ENCODE measurements around the gene TEAD1.

TEAD1 gene

DNA sequence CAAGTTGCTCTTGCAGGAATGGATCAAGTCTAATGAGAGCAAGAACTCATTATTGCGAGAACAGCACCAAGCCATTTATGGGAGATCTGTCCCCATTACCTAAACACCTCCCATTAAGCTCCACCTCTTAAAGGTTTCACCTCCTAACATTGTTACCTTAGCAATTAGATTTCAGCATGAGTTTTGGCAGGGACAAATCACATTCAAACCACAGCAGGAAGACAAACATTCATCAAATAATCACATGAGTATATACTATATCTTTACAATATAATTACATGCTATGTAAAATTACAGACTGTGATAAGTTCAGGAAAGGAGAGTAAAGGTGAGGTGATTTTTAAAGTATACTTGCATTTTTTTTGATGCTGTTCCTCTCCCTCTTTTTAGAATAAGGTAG is 6.6 kb upstream of the TEAD1 start:
- DNase-seq: no peak

DNA sequence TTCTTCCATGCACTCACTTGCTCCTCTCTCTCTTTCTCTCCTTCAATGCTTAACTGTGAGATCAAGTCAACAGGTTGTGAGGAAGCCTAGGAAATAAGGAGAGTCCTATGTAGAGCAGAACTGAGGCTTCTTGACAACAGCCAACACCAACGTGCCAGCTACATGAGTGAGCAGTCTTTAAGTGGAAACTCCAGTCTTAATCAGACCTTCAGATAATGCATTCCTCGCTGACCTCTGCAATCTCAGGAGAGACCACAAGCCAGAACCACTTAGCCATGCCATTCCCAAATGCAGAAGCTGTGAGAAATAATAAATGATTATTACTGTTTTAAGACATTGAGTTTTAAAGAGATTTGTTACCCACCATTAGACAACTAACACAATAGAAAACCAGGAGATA is 6.1 kb upstream of the TEAD1 start:
- DNase-seq: no peak

DNA sequence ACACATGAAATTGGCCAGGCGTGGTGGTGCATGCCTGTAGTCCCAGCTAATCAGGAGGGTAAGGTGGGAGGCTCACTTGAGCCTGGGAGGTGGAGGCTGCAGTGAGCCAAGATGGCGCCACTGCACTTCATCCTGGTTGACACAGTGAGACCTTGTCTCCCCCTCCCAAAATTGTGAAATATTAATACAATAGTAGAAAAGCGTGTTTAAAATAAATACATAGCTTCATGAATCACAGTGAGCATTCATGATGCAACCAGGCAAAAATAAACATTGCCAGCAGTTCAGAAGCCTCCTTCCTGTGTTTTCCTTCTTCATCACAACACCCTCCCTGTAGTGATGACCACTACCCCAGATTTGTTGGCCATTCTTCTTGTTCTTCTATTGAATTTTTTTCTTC is 4.3 kb upstream of the TEAD1 start:
- DNase-seq: no peak

DNA sequence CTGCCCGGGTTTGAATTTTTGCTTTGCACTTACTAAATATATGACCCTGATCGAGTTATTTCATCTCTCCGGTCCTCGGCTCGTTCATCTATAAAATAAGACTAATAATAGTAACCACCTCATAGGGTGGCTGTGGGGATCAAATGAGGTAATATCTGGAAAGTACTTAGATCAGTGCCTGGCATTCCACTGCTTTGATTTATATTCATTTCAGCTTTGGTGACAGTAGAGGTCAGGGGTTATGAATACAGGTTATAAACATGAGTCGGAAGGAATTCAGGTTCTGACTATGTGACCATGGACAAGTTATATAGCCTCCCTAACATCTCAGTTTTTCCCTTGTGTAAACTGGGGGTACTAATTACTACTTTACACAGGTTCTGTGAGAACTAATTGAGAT is 2.9 kb upstream of the TEAD1 start:
- DNase-seq: no peak

DNA sequence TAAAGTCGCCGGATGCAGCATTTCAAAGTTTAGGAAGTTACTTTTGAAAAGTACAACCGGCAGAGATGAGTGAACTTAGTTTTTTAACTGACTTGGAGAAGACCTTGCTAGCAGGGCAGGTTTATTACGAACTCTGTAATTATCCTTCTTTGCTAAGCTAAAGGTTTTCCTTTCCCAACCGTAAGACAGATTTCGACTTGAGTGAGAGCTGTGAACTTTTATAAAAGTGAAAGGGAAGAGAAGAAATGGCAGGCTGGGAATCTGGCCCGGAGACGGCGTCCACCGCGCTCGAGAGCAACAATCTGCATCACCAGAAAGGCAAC is 659 bp upstream of the TEAD1 start:
- DNase-seq: no peak

DNA sequence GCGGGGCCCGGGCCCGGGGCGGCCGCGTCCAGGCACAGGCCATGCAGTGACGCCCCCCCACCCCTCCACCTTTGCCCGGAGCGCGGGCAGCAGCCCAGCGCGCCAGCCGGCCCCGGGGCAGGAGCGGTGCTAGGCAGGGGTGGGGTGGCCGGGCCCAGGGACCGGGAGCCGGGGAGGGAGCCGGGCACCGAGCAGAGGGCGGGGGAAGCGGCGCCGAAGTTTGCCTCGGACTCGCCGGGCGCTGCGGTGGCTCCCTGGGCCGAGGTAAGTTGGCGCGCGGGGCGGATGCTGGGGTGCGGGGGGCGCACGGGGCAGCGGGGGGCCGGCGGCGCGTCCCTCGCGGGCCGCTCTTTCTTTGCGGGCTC is 332 bp downstream of the TEAD1 start:
- no peak for DNase-seq

DNA sequence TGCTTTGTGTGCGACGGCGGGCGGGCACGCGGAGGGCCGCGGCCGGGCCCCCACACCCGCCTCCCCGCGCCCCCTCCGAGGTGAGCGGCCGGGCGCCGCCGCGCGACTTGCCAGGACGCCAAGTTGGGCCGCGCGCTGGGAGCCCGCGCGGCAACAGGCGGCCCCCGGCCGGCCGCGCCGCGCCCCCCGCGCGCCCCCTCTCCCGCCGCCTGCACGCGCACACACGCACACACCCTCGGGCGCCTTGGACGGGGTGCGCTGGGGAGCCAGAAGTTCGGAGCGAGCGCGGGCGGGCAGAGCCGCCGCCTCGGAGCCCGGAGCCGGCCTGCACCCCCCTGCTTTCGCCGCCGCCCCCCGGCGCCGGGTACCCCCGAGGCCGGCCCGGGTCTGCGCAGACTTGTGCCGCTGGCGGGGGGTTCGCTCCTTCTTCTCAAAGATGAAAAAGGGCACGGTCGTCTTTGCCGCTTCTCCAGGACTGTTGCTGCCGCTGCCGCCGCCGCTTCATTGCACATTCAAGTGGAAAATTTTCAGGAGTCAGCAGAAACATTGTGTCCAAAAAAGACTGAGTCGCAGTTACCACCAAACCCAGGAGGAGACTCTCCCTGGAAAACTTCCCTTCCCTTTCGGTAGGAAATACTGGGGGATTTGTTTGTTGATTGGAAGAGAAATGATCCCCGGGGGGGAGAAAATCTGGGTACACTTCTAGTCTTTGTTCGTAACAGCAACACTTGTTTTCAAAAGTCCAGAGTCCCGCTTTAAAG is 895 bp downstream of the TEAD1 start:
- no peak for DNase-seq

DNA sequence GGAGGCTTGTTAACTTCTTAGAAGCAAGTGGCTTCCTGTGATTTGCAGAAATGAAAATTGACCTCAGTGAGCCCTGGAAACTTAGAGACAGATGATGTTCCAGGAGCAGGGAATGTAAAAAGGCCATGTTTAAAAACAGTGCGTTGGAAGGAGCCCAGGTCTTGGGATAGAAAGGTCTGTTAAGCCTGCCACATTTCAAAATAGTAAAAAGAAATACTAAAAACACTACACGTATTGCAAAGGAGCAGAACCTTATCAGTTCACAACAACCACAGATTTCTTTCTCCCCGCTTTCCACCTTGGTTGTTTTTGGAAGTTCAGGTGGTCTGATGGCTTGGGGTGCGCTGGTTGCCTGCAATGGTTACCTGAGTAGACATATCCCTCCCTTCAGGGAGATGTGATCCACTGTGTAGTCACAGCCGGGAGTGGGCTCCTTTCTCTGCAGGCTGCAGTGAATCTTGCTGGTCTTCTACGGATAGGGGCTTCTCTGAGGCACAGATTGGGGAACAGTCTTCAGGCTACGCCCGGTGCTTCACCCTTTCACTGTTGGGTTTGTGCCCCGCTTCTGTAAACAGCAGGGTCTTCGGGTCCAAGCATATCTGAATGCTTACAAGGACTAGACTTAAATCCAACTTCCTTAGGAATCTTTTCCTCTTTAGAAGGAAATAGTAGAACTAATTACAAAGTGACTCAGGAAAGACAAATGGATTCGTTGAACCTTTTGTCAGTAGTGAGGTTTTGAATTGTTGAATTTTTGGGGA is 1.9 kb downstream of the TEAD1 start:
- DNase-seq: no peak

DNA sequence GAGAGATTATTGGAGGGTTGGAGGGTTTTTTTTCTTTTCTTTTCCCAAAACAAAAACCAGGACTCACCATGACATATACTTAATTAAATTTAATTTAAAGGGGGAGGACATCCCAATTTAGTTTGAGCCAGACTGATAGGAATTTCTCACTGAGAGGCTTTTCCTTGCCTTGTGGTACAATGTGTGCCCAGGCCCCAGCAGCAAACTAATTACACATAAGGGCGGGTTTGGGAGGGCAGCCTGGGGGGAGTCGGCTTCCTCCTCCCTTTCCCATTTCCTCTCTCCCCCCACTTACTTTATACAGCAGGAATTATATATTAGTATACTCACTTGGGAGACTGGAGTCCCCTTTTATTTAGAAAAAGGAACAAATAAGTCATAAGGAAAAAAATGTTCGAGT is 2.9 kb downstream of the TEAD1 start:
- DNase-seq: no peak

DNA sequence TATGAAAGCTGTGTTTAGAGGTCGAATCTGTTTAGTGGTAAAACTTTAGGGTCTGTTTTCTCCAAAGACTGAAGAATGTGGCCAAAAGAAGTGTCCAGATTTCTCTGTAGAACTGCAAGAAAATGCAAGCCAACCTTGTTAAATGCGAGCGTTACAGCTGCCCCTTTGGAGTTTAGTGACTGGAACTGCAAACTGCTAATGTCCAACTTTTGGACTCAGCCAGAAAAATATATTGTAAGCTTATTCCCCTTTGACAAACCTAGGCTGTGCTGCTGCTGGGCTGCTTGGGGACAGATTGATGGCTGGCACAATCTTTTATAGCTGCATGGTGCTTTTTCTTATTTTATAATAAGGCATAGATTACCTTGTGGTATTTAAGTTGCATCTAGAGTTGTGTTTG is 3.9 kb downstream of the TEAD1 start:
- DNase-seq: no peak

DNA sequence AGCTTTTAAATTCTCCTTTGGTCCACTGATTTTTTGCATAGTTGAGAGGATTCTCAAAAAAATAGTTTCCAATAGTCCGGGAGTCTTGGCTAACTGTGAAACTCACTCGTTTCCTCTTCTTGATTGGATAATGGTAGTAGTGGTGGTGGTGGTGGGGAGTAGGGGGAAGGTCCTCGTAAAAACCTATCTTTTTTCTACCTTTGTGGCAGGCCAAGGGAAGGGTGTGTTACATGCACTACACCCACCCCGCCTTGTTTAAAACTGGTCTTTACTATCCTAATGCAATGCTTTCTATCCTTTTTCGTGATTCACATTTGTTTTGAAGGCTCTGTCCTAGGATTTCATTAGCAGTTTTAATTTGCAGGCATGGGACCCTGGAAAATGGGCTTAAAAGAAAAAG is 4.8 kb downstream of the TEAD1 start:
- no peak for DNase-seq

DNA sequence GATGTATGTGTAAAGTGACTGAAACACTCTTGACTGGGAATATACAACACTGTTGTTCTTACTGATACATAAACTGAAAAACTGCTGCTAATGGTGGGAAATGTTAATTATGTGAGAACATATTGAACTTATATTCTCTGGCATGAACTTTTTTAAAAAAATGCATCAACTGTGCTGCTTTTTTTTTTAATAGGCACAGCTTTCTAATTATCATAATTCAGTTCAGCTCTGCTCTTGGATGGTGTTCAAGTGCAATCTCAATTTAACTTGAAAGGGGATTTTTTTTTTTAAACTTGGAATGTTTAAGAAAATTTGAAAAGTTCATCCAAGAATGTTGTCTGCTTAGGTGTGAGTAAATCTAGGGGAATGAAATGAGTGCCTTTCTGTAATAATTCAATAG is 5.2 kb downstream of the TEAD1 start:
- no peak for DNase-seq

DNA sequence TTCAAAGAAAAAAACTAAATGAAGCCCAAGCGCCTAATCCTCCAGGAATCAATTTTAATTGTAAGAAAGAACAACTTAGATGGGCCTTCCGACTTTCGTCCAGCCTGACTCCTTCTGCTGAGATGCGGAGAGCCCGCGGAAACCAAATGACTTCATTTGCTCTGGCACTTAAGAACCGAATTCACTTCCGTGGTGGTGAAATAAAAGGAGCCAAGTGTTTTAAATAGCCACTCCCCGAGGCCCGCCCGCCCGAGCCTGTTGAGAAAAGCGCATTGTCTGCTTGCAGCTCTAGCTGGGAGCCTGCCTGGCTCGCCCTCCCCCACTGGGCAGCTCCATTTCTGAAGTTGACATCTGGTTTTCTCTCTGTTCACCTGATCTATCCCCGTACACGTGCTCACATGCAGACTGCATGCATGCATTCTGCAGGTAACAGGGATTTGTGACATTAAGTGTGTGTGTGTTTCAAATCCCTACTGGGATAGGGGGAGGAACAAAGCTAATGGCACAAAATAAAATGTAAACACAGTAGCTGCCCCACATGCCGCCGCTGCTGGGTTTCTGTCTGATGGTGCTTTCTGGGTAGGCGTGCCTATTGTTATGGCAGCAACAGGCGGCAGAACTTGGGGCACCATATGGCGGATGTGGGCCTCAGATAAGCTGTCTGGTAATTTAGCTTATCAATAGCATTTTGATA is 6.2 kb downstream of the TEAD1 start:
- DNase-seq: peak; percentile 86

DNA sequence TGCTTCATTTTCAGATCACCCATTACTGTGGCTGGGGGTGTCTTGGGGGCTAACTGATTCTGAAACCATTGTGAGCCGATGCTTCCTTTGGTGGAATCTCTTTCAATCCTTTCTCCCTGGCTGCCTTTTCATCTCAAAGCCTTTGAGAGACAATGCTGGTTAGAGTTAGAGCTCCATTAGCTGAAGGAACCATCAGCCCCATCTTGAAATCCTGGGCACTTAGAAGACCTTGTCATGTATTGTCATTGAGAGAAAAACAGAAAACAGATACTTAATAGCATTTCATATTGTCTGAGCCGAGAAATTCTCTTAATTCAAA is 6.7 kb downstream of the TEAD1 start:
- DNase-seq: no peak

DNA sequence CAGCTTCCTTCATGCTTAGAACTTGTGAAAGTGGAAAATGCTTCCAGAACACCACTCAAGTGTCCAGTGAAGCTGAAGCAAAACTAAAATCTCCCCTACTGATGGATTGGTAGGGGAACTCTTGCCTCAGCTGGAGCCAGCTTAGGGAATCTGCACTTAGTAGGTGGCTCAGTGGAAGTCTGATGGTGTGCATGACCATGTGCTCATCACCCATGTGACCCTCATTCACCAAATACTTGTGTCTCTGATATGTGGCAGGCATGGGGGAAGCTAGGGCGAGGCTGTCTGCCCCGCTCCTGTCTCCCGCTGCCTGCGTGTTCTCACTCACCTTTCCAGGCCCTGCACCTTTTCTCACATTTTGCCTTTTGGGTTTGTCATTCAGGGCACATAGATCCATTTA is 7.2 kb downstream of the TEAD1 start:
- no peak for DNase-seq

DNA sequence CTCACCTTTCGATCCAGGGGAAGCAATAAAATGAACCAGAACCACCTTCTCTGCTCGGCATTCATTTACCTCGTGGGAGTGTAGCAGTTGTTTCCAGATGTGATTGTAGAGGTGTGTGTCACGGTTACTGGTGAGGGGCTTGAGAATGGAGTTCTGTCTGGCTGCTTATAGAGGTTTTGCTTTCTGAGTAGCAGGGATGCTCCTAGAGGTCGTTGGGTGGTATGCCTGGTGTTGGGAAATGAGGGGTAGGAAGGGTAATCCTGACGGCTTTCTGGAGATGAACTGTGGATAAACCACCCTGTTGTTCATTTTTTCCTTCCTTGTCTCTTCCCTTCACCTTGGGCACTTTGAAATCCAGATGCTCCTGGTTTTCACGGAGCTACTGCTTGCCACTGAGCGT is 8.1 kb downstream of the TEAD1 start:
- no peak for DNase-seq

DNA sequence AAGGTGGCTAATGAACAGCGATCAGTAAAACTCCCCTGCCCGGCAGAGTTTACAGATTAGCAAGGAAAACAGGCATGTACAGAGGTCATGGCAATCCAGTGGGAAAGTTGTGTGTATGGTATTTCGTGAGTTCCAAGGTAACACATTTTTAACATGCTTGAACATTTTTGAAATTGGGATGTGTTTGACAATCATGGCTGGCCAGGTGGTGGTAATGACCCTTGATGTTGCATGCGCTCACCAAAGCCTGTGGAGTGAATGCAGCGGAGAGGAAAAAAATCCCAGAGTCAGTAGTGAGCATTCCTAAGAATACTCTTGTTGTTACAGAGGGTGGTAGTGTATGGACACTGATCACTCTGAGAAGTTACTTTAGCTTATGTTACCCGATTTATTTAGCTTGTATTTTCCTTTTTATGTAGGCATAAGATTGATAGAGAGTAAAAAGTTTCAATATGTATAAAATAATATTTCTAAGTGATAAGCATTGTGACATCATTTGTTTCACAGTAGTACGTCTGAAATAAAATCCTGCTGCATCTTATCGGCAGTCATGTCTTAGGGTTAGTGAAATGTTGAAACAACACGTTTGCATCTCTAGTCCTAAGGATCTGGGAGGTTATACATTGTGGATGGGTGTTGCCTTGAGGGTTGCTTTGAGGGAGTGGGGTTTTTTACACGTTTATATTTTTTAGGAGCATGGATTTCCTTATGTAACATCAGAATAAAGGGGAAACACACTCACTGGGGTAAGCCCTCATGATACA is 8.7 kb downstream of the TEAD1 start:
- no peak for DNase-seq

DNA sequence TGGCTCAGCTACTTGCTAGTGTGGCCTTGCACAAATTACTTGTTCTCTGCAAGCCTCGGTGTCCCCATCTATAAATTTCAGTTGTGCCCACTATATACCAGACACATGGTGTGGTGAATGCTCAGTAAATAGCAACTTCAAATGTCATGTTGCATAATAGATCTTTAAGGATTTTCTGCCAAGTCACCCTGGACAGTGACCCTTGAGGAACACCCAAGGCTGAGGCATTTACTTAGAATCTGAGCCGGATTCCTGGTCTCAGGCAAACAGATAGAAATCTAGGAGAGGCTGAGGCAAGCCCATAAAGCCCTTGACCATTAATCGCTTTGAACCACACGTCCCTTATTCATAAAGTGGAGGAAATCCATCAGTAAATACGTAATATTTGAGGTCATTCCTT is 9.7 kb downstream of the TEAD1 start:
- DNase-seq: no peak

DNA sequence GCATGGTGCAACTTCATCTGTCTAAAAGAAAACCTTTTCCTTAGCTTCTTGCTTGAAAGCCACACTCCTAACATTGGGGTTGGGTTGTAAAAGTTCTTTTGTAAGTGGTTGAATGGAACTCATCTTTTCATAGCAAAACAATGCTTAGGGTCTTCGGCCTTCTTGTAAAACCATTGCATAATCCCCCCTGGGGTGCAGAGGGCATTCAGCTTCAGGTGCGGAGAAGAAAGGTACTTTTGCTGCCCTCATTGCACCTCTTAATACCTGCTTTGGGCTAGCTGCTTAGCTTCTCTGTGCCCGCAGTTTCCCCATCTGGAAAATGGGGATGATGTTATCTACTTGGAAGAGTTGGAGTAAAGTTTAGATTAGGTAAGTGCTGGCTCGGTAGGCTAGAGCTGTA is 10.1 kb downstream of the TEAD1 start:
- no peak for DNase-seq

DNA sequence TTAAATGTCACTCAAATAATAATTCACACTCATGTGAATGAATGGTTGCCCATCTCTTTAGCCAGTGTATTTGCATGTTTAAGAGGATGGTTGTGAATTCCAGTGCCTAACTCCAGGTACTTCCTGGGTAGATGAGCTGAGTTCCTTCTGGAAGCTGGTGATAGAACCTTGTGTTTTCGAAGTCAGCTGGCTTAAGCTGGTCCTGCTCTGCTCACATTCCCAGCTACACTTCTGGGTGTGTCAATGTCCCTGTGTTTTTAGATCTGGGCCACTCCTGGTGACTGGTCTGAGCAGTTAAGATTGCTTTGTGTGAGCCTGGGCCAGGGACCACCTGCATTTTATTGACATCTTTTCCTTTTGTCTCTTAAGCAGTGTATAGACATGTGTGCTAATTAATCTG is 10.6 kb downstream of the TEAD1 start:
- DNase-seq: no peak

DNA sequence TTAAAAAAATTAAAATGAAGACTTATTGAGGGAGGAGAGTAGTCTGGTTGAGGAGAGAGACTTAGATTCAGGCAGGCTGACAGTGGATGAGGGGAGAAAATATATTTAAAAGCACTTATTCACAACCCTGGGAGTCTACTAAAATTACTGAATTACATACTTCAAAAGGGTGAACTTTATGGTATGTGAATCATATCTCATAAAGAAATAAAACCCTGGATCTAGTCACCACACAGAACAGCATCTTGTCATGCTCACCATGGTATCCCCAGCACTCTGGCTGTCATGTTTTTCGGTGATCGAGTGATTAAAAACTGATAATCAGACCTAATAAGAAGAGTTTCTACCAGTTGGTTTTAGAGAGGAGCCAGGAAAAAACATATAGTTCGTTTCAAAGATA is 11.0 kb downstream of the TEAD1 start:
- DNase-seq: no peak

DNA sequence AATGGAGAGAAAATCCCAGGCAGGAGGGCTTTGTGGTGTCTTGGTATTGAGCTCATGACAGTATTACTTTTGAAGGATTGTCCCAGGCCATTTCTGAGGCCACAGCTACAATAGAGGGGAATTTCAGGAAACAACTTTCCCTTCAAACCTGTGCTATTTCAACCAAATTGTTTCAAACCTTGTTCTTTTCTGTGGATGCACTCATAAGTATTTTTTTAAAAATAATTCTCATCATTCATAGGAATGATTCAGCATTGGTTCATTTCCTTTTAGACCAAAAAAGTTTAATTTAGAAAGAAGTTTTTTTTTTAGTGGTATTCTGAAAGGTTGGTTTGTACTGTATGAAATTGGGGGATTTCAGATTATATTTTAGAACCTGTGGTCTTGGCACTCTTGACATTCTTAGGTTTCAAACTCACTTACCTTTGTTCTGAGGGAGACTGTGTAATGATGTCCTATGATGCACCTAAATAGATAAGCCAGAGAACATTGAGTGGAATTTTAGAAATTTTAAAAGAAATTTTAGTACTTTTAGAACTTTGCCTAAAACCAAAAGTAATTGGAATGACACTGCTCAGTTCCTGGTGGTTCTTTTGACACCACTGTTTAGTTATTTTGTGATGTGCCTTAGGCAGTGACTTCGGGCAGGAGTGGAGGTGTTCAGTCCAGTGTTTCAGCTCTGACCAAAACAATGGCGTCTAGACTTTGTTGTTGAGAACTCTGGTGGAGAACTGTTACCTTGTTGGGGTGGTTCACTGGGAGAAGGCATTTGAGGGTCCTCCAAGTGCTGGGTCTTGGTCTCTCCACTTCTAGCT is 12.2 kb downstream of the TEAD1 start:
- DNase-seq: no peak

DNA sequence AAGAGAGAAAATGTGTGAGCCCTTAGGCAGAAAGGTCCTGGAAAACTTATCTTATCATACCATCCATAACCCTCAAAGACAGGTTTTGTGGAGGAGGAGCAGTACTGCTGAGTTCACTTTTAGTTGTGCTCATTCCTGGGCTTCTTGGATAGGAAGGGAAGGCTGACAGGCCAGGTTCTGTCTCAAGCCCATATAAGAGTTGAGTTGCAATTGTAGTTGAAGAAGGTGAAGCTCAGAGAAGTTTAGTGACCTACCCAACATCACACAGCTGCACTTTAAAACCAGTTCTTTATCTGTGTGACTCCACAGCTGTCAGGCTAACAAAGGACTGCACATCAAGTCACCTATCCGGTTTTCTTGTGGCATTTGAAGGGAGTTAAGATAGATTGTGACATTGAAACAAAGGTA is 13.0 kb downstream of the TEAD1 start:
- no peak for DNase-seq
